CMK (cell line): Measurements from ENCODE around the gene PPBP.

Experiments used
- DNase-seq: peaks from one replicate; pipeline ENCODE4 v3.0.0-alpha.2; 2010; ENCODE audit warnings: low read depth

The PPBP gene, protein sequence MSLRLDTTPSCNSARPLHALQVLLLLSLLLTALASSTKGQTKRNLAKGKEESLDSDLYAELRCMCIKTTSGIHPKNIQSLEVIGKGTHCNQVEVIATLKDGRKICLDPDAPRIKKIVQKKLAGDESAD

DNA sequence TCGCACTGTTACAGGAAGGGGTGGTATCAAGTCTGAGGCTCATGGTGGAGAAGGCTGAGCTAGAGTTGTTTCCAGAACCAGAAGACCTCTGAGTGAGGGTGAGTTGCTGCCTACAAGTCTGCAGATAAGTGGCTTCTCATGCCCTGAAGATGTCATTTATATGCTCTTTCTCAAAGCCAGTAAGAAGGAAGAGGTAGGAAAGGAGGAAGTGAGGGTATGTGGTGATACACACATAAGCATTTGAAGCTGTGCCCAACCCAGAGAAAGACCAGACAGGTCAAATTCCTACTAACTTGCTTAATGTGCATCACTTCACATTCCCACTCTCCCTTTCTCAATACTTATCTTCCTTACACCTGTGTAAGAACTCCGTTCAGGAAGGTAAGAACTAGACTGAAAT is at the start of gene PPBP:
PPBP (minus strand) TSS at position 130 of the 400 bp plus-strand sequence; CDS start at position 43, 87 bp downstream.
- DNase-seq, result peak; percentile 3

GRCh38 chr4:74037076-74037955 is 49.3 kb upstream of the PPBP start:
- DNase-seq, result peak; percentile 55

GRCh38 chr4:74033739-74034138 is 45.7 kb upstream of the PPBP start:
- DNase-seq, result no peak

DNA sequence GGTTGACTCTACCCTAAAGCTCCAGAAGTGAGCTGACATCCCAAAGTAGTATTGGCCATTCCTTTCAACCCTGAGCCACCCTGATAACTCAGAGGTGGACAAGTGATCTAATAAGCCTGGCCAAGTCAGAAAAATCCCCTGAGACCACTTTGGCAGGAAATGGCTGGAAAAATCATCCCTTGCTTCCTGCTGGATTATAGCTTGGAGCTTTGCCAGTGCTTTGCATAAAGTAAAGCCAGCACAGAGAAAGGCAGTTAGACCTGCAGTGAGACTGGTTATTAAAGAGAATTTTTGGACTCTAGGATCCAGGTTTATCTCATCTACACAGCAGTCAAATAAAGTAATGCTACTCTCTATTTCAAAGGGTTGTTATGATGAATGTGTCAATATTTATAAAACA is 44.1 kb upstream of the PPBP start:
- DNase-seq, result no peak

DNA sequence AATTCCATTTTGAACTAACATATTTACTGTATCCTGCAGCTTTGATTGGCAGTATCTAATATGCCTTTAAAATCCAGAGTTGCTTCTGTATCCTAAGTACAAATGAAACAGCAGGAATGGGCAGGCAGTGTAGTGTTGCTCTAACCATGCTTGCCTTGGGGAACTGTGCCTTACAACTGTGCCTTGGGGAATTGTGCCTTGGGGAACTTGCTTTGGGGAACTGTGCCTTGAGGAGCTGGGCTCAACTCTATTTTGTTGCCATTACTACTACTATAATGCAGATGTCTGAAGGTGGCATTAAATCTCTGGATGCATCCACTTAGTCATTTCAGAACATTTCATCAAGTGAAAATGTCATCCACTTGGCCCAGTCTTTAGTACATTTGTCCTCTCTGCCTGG is 43.6 kb upstream of the PPBP start:
- DNase-seq, result no peak

DNA sequence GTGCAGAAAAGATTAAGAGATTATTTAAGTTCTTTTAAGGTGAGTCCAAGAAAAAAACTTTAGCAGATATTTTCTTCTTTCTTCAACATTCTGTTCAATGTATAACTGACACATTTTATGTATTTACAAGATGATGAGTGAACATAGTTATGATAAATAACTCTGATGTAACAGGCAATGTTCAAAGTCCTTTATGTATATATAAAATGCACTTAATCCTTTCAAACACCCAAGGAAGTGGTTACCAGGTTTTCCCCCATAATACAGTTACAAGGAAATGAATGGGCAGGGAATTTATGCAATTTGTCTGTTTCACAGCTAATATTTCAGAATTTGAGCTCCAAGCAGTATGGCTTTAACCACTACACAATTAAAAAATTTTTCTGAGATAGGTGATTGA is 42.3 kb upstream of the PPBP start:
- no peak for DNase-seq

DNA sequence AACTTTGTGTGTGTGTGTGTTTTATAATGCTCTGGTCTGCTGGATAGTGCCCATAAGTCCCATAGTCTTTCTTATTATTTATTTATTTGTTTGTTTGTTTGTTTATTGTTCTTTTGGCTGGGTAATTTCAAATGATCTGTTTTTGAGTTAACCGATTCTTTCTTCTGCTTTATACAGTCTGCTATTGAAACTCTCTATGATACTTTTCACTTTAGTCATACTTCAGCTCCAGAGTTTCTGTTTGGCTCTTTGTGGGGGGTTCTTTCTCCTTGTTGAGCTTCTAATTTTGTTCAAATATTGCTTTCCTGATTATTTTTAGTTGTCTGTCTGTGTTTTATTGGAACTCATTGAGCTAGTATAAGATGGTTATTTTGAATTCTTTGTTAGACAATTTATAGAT is 40.5 kb upstream of the PPBP start:
- no peak for DNase-seq

- DNase-seq, result no peak
Measured at GRCh38 chr4:74023709-74024108, 35.7 kb upstream of the PPBP start.

DNA sequence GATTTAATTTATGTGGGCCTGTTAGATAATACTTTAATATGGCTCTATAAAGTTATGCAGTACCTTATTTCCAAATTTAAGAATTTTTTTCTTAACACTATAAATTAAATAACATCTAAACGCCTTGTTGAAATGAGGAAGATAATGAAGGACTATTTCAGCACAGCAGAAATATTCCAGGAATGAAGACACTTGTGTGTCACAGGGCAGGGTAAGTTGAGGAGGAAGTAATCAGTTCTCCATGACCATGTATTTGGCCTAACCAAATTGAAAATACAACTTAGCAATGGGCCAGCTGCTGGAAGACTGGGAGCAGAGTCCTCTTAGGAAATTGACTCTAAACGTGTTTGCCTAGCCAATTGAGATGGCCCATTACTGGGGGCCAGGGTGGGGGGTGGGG is 33.6 kb upstream of the PPBP start:
- no peak for DNase-seq

GRCh38 chr4:74018771-74019170 is 30.8 kb upstream of the PPBP start:
- no peak for DNase-seq

GRCh38 chr4:74018116-74018515 is 30.1 kb upstream of the PPBP start:
- DNase-seq, result no peak

- DNase-seq, result no peak
Measured at GRCh38 chr4:74016068-74016467, 28.1 kb upstream of the PPBP start.

- DNase-seq, result no peak
Measured at GRCh38 chr4:74015126-74015780, 27.3 kb upstream of the PPBP start.

DNA sequence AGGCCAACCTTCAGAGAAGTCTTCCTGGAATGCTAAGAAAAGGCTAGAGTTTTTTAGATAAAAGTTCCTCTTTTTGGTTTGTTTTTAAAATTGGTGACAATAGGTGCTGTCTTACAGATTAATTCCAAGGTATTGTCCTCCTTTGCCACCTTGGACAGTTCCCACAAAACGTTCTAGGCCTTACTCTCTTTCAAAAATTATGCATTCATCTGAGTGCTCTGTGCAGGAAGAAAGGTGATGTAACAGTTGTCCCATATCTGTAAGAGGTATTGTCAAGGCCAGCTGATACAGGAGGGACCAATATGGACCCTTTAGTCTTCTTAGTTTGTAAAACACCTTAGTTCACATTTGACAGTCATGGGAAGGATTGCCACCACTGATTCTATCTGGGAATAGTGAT is 26.3 kb upstream of the PPBP start:
- DNase-seq, result no peak

DNA sequence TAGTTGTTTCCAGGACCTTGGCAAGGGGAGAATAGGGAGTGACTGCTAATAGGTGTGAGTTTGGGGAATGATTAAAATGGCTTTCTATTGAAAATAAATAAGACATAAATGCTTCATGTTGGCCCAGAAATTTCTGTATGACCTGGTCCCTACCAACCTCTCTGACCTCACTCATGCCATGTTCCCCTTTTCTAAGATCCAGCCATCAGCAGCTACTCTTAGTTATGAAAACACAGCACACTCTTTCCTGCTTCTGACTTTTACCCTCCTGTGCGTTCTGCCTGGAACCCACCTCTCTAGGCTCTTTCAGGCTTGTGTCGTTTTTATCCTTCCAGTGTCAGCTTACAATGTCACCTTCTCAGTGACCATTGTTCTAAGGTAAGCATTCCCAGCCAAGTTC is 25.3 kb upstream of the PPBP start:
- no peak for DNase-seq

GRCh38 chr4:74012130-74012529 is 24.1 kb upstream of the PPBP start:
- DNase-seq, result no peak

GRCh38 chr4:74009307-74009706 is 21.3 kb upstream of the PPBP start:
- DNase-seq, result no peak

DNA sequence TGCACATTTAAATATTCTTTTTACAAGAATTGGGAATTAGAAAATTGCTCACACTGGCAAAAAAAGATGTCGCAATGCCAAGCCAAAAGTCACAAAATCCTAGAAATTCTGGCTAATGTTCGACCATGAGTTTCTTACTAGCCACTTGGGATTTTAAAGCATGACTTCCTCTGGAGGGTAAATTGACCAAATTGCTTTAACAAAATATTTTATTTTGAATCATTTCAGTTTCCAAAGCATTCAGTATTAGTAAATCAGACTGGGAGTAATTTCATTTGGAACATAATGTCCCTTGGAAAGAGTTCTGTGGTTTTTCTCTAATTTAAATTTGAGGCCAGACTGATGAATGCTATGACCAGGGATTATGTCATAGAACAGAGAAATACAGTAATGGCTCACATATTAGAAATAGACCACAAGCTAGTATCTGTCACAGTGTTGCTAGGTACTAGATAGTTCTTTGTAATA is 18.1 kb upstream of the PPBP start:
- no peak for DNase-seq

DNA sequence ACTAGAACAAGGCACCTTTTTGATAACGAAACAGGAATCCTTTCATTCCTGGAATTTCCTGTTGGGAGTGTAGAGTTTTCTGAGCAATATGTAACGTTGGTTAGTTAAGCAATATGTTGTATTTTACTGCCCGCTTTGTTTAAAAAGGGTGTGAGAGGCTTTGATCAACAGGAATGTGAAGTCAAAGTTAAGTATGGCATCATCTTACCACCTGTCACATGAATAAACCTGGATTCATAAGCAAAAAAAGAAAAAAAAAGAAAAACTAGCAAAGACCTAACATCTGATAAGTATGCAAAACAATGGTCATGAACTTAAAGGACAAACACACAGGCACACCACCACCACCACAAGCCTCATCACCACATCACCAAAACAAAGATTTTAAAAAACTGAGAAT is 17.5 kb upstream of the PPBP start:
- no peak for DNase-seq

- DNase-seq, result no peak
Measured at GRCh38 chr4:74004668-74005067, 16.7 kb upstream of the PPBP start.

DNA sequence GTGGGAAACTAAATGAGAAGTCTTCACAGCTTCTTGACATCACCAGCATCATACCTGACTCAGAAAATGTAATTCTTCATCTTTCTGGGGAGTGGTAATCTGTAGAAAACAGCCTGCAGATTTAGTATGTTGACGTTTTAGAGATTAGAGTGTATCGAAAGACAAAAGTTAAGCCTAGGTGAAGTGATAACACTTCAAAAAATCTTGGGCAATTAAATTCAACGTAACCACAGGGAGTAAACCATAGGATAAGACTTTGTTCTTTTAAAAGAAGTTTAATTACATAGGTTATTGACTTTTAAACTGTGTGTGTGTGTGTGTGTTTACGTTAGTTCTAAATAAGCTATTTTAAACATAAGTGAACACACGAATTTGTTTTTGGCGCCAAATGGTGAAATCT is 12.3 kb upstream of the PPBP start:
- no peak for DNase-seq

DNA sequence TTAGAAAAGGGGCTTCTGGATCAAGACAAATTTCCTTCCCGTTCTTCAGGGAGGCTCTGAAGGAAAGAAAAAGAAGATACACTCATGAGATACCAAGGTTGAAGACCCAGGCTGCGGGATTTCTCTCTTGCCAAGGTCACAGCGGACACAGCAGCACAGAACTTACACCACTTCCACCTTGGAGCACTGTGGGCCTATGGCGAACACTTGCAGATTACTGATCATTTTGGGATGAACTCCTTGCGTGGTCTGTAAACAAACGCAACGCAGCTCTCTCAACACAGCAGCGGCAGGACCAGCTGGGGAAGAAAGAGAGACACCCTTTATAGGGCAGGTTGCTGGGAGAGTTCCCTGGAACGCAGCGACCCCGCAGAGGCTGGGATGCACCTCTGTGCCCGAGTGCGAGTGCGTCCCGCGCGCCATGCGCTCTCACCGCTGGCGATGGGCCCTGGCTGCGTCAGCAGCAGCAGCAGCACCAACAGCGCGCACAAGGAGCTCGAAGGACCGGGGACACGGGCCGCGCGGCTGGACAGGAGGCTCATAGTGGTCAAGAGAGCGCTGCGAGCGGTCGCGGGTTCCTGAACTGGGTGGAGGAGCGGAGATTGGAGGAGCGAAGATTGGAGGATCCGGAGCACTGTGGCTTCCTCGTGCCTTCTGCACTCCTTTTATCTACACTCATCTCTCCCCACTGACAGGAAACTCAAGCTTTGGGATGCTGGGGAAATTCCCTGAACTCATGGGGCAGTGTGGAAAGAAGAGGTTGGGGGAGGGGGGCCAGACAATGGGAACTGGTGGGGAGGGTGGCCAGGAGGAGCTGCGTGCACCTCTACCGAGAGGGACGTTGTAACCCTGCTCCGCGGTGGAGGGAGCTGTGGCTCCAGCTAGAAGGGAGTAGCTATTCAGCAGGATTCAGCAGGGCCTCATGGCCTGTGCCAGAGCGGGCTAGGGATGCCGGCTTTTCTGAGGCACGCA is 10.3 kb upstream of the PPBP start, which contains the start of gene CXCL5:
CXCL5 (minus strand) TSS at position 638 of the 972 bp plus-strand sequence; CDS start at position 542, 96 bp downstream.
- DNase-seq, result no peak
